Astrocyte (in vitro differentiated cells and primary cell): ENCODE measurements around the gene MPV17. TPM values are rescaled to one million over a fixed set of nuclear protein-coding genes. Genes with fewer than 3 reads are reported as not detected.

Source experiments
- DNase-seq: peaks from one replicate; pipeline ENCODE4 v3.0.0-alpha.2; 2010; ENCODE audit warnings: low read depth
- FAIRE-seq: peaks from 2 replicates; lab custom pipeline; 2011; peaks lifted over from hg19 to GRCh38; lab: Jason Lieb, UNC
- H2AFZ ChIP-seq: 2 replicates; pipeline ENCODE4 v1.6.0; 2012; ENCODE audit warnings: low read depth, low read length, inconsistent platforms
- H3K27ac ChIP-seq: 2 replicates; pipeline ENCODE4 v1.5.1; 2011; ENCODE audit warnings: low read depth, low read length, inconsistent platforms
- H3K27me3 ChIP-seq: 2 replicates; pipeline ENCODE4 v1.6.0; 2011; ENCODE audit warnings: low read length, inconsistent platforms; ENCODE audit not compliant: insufficient read depth
- H3K36me3 ChIP-seq: 2 replicates; pipeline ENCODE4 v1.5.1; 2011; ENCODE audit warnings: low read length, inconsistent platforms; ENCODE audit not compliant: insufficient read depth
- H3K4me1 ChIP-seq: 2 replicates; pipeline ENCODE4 v1.5.1; 2011; ENCODE audit warnings: low read length, inconsistent platforms; ENCODE audit not compliant: insufficient read depth
- H3K4me2 ChIP-seq: 2 replicates; pipeline ENCODE4 v1.6.0; 2012; ENCODE audit warnings: low read length, inconsistent platforms
- H3K4me3 ChIP-seq: 2 replicates; pipeline ENCODE4 v1.5.1; 2011; ENCODE audit warnings: low read depth, mild to moderate bottlenecking, low read length, inconsistent platforms; ENCODE audit not compliant: insufficient read depth
- H3K79me2 ChIP-seq: 2 replicates; pipeline ENCODE4 v1.6.0; 2012; ENCODE audit warnings: mild to moderate bottlenecking, low read length, inconsistent platforms; ENCODE audit not compliant: insufficient read depth
- H3K9ac ChIP-seq: 2 replicates; pipeline ENCODE4 v1.6.0; 2012; ENCODE audit warnings: mild to moderate bottlenecking, low read length, inconsistent platforms
- H3K9me3 ChIP-seq: 2 replicates; pipeline ENCODE4 v1.5.1; 2012; ENCODE audit warnings: low read depth, mild to moderate bottlenecking, low read length, inconsistent platforms; ENCODE audit not compliant: insufficient read depth
- H4K20me1 ChIP-seq: 2 replicates; pipeline ENCODE4 v1.6.0; 2012; ENCODE audit warnings: low read length, inconsistent platforms; ENCODE audit not compliant: insufficient read depth
- H3K27ac Mint-ChIP-seq: one replicate; pipeline ENCODE4 v1.8.0; 2021; ENCODE audit warnings: mild to moderate bottlenecking, mixed read lengths; ENCODE audit not compliant: unreplicated experiment
- H3K27me3 Mint-ChIP-seq: one replicate; pipeline ENCODE4 v1.8.0; 2021; ENCODE audit warnings: low read depth, mixed read lengths; ENCODE audit not compliant: unreplicated experiment
- H3K36me3 Mint-ChIP-seq: one replicate; pipeline ENCODE4 v1.8.0; 2021; ENCODE audit warnings: low read depth, mixed read lengths; ENCODE audit not compliant: unreplicated experiment
- H3K4me1 Mint-ChIP-seq: one replicate; pipeline ENCODE4 v1.8.0; 2021; ENCODE audit warnings: low read depth, mixed read lengths; ENCODE audit not compliant: unreplicated experiment
- H3K4me3 Mint-ChIP-seq: one replicate; pipeline ENCODE4 v1.8.0; 2021; ENCODE audit warnings: mild to moderate bottlenecking, moderate library complexity, mixed read lengths; ENCODE audit not compliant: unreplicated experiment
- H3K9me3 Mint-ChIP-seq: one replicate; pipeline ENCODE4 v1.8.0; 2021; ENCODE audit warnings: mild to moderate bottlenecking, mixed read lengths; ENCODE audit not compliant: unreplicated experiment
- CTCF ChIP-seq: IDR thresholded peaks from 2 replicates; pipeline ENCODE4 v1.5.1; 2011; ENCODE audit warnings: low read depth, mild to moderate bottlenecking, inconsistent platforms, low read length, moderate library complexity; ENCODE audit not compliant: insufficient read depth
- EZH2 ChIP-seq: IDR thresholded peaks from 2 replicates; pipeline ENCODE4 v1.6.1; 2012; ENCODE audit warnings: mild to moderate bottlenecking, low read length, inconsistent platforms; ENCODE audit not compliant: insufficient read depth
- total RNA-seq: library from RNA; stranded (reverse); gene quantifications from 2 replicates; pipeline ENCODE4 v1.2.1, GENCODE V29; 2021

MPV17 gene
- total RNA-seq, 1 donor from 2014 or later: 54.0 TPM

GRCh38 chr2:27307545-27308358 lies 15.1 kb downstream of the MPV17 start:
- H3K9me3 Mint-ChIP-seq: peaks cover 4% of the 10 kb centered on the region
- Histone ChIP-seq H3K79me2 (no peaks in the 10 kb centered on the region), H3K27me3 (peaks cover 45% of the 10 kb centered on the region), H3K4me3 (no peak overlapping the region), H3K27ac (no peak overlapping the region), H4K20me1 (peaks cover 28% of the 10 kb centered on the region), H2AFZ (no peak overlapping the region), H3K36me3 (no peaks in the 10 kb centered on the region), H3K9me3 (no peaks in the 10 kb centered on the region), H3K4me1 (peaks cover 3% of the 10 kb centered on the region), H3K4me2 (peak overlapping the region; percentile 30), H3K9ac (no peak overlapping the region)
- TF ChIP-seq EZH2 (peak; percentile 91), CTCF (no peak)
- H3K4me1 Mint-ChIP-seq: no peaks in the 10 kb centered on the region
- FAIRE-seq (no peak), DNase-seq (no peak)
- H3K4me3 Mint-ChIP-seq: no peak overlapping the region
- no peak overlapping the region for H3K27ac Mint-ChIP-seq
- peaks cover 16% of the 10 kb centered on the region for H3K36me3 Mint-ChIP-seq
- H3K27me3 Mint-ChIP-seq: peaks cover 36% of the 10 kb centered on the region

- Histone ChIP-seq H3K79me2 (no peaks in the 10 kb centered on the region), H3K9me3 (no peaks in the 10 kb centered on the region), H3K4me1 (peaks cover 3% of the 10 kb centered on the region), H3K36me3 (no peaks in the 10 kb centered on the region), H2AFZ (no peak overlapping the region), H3K27me3 (peaks cover 45% of the 10 kb centered on the region), H3K27ac (no peak overlapping the region), H3K4me3 (no peak overlapping the region), H3K9ac (no peak overlapping the region), H3K4me2 (no peak overlapping the region), H4K20me1 (peaks cover 23% of the 10 kb centered on the region)
- FAIRE-seq: no peak
- Mint-ChIP-seq H3K27me3 (peaks cover 36% of the 10 kb centered on the region), H3K4me3 (no peak overlapping the region), H3K4me1 (no peaks in the 10 kb centered on the region), H3K9me3 (peaks cover 4% of the 10 kb centered on the region), H3K36me3 (peaks cover 15% of the 10 kb centered on the region), H3K27ac (no peak overlapping the region)
- no peak for DNase-seq
- TF ChIP-seq CTCF: no peak
- TF ChIP-seq EZH2: no peak
These were observed 15.7 kb downstream of the MPV17 start for GRCh38 chr2:27307287-27307544.

GRCh38 chr2:27306573-27307286 lies 16.2 kb downstream of the MPV17 start:
- Histone ChIP-seq H3K36me3 (no peaks in the 10 kb centered on the region), H3K9ac (no peak overlapping the region), H3K4me1 (peaks cover 3% of the 10 kb centered on the region), H3K4me3 (no peak overlapping the region), H3K79me2 (no peaks in the 10 kb centered on the region), H3K9me3 (no peaks in the 10 kb centered on the region), H3K4me2 (peak overlapping the region; percentile 19), H3K27ac (no peak overlapping the region), H2AFZ (no peak overlapping the region), H3K27me3 (peaks cover 45% of the 10 kb centered on the region), H4K20me1 (peaks cover 23% of the 10 kb centered on the region)
- DNase-seq (no peak), FAIRE-seq (no peak)
- Mint-ChIP-seq H3K4me3 (no peak overlapping the region), H3K27me3 (peaks cover 36% of the 10 kb centered on the region), H3K36me3 (peaks cover 14% of the 10 kb centered on the region), H3K27ac (no peak overlapping the region), H3K9me3 (peaks cover 4% of the 10 kb centered on the region), H3K4me1 (no peaks in the 10 kb centered on the region)
- TF ChIP-seq EZH2 (peak; percentile 85), CTCF (no peak)
